NK-92 (cell line): ENCODE data around the gene TMEM117.

Experiments used
- DNase-seq: peaks from one replicate; lab custom pipeline; 2025; ENCODE audit not compliant: unreplicated experiment; lab: John Stamatoyannopoulos, UW

TMEM117 gene

DNA sequence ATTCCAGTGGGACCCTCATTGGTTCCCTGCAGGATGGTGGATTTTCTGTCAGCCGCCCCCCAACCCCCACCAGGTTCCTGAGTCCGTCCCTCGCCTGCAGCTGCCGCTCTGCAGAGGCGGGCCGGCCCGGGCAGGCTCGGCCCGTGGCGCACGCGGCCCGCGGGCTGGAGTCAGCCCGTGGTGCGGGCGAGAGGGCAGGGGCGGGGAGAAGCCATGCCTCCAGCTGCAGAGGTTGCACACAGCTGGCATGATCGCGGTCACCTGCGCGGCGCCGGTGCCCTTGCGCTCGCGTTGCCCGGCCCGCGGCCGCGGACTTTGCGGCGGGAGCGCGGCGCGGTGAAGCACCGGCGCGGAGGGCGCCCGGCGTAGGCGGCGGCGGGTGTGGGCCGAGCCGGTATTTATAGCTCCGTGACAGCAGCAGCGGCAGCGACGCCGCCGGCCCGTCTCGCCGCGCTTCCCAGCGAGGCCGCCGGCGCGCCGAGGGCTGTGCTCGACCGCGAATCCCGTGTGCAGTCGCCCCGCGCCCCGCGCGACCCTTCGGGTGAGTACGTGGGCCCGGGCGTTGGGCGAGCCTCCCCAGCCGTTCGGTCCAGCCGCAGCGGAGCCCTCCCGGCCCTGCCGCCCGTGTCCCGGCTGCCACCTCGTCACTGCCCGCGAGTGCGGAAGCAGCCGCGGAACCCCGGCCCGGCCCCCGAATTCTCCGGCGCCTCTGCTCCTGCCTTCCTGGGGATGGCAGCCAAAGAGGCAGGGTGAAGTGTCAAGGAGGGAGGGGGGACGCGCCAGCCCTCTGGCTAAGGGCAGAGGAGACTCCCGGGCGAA lies at the start of gene TMEM117:
Gene TMEM117 (plus strand): TSS at position 426 of the 819 bp plus-strand sequence.
- no peak for DNase-seq

GRCh38 chr12:43786899-43787693 lies 48.8 kb upstream of the TMEM117 start:
- no peak for DNase-seq

GRCh38 chr12:43789941-43790340 lies 45.9 kb upstream of the TMEM117 start:
- no peak for DNase-seq

GRCh38 chr12:43795716-43796280 lies 40.1 kb upstream of the TMEM117 start:
- no peak for DNase-seq

- DNase-seq = no peak
These were observed 38.2 kb upstream of the TMEM117 start for GRCh38 chr12:43797561-43798217.

- DNase-seq = no peak
These were observed 30.6 kb upstream of the TMEM117 start for GRCh38 chr12:43805149-43805859.

DNA sequence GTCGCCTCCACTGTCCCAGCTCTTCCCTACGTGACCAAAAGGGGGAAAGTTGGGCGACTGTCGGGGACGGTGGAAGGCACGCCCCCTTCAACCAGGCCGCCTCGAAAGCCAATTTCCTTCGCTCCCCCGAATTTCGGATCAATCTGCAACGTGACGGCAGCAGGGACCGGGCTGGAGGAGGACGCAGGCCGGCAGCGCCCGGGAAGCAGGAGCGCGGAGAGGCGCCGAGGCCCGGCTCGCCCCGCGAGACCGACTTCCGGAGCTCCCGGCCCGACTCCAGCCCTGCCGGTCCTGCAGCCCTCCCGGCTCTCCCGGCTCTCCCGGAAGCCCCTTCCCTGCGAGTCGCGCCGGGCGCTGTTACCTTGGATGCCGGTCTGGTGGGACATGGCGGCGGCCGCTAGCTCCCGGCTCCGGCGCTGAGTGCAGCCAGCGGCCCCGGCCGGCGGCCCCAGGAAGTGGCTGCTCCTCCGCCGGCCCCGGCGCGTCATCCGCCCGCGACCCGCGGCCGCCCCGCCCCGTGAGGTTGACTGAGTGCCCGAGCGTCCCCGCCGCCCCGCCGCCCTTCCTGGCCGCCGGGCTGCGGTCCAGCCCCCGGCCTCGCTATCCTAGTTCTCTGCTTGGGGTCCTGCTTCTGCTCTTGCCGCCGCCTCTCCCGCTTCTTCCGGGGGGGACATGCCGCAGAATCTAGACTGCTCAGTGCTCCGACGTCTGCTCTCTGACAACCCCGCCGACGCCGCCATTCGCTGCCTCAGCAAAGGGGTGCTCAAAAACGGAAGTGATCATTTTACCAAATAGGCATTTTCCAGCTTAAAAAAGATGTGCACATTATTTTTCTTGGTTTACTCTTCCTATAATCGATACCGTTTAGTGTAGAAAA lies 29.8 kb upstream of the TMEM117 start, which contains the start of gene TWF1:
Gene TWF1 (minus strand): TSS at position 458 of the 877 bp plus-strand sequence. CDS start 72 bp downstream, at position 386.
- no peak for DNase-seq

DNA sequence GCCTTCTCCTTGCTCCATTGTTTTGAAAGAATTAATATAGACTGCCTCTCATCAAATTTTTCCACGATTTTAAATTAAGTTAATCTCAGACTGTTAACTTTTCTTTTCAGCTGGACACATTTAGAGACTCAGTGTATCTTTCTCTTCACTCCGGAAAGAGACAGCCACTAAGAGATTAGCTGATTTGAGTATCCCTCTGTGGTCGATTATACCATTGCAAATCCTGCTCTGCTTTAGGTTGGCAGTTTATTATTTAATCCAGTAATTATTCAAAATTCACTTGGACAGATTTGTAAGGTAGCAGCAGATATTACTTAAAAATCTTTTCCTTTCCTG lies 29.2 kb upstream of the TMEM117 start:
- DNase-seq = no peak

- no peak for DNase-seq
These were observed 28.5 kb upstream of the TMEM117 start for GRCh38 chr12:43807386-43807785.

- no peak for DNase-seq
These were observed 23.8 kb upstream of the TMEM117 start for GRCh38 chr12:43812057-43812456.

DNA sequence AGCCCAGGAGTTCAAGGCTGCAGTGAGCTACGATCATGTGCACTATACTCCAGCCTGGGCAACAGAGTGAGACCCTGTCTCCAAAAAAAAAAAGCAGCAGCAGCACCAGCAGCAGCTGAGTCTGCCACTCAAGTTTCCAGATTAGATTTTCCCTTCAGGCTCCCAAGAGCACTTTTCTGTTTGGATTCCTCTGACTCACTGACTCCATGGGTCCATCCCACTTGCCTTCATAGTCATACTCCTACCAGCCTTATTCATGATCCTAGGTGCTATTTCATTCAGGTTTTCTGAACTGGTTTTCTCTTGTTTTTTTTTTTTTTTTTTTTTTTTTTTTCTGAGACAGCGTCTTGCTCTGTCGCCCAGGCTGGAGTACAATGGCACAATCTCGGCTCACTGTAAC lies 23.0 kb upstream of the TMEM117 start:
- no peak for DNase-seq

DNA sequence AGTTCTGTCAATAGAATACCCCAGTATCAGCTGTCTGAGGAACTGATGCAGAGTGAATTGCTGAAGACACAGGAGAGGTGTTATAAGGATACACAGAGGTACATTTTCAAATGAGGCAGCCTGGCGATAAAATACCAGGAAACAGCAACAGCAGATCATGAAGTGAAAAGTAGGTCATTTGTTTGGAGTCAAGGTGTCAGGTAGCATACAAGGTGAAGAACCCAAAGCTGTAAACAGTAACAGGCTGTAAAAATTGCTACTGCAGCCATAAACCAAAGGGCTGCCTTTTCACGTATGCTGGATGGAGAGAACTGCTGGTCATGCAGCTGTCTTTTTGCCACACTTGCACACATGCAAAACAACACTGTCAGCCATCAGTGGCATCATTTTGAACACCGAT lies 20.5 kb upstream of the TMEM117 start:
- DNase-seq = no peak

DNA sequence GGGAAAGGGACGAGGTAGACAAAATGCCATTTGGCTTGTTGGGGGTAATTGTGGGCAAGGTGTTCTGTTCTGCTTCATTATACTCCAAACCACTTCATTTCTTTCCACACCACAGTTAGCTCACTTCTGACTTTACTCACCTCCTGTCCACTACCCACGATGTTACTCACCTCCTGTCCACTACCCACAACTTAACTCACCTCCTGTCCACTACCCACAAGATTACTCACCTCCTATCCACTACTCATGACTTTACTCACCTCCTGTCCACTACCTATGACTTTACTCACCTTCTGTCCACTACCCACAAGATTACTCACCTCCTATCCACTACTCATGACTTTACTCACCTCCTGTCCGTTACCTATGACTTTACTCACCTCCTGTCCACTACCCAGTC lies 19.7 kb upstream of the TMEM117 start:
- no peak for DNase-seq

- DNase-seq = no peak
These were observed 11.6 kb upstream of the TMEM117 start for GRCh38 chr12:43824207-43824775.

- DNase-seq = no peak
These were observed 9.2 kb upstream of the TMEM117 start for GRCh38 chr12:43826681-43827080.

DNA sequence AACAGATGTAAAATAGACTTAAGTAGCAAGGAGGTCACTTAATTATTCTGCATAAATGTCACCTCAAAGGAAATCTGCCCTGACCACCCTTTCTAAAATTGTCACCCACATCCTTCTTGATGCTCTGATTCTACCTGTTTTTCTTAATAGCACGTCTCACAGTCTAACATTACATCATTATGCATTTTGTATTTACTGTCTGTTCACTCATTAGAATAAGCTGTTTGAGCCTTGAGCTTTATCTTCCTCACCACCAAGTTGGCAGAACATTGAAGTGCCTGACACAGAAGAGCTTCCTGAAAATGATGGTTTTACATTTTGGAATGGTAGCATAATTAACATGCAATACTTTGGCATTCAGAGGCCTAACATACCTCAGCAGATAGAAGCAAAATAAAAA lies 8.8 kb upstream of the TMEM117 start:
- DNase-seq = no peak

GRCh38 chr12:43832463-43833168 lies 3.3 kb upstream of the TMEM117 start:
- no peak for DNase-seq

DNA sequence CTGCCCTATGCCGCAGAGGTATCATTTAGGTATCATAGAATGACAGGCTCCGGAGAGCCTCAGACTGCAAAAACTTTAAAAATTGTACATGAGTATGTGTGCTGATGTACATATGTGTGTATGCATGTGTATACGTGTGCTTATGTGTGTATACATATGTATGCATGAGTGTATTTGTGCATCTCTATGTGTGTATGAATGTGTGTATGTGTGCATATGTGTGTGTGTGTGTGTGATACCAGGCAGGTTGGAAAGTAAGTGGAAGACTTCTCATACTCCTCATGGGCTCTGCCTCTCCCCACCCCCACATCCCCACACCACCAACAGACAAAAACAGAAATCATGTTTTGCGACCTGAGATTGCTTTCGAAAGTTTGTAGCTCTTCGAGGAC lies 621 bp upstream of the TMEM117 start:
- no peak for DNase-seq

DNA sequence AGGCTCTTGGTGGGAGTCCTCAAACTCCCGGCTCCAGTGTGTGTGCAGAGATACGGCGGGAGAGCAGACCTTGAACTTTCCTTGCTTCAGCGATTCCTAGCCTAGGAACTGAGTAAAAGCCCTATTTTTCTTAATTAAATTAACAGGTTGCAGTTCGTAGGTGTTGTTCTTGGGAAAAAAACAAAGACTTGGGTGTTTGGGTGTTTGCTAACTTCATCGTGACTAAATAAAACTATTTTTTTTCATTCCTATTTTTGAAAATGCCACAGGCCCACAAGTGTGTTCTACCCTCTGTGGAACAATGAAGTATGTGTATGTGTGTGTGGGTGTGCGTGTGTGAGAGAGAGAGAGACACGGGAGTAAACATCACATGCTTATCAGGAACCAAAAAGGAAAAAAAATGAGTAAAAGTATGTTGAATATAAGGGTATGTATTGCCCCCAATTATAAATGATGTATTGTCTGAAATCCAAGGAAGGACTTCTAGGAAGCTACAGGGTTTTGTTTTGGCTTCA lies 651 bp downstream of the TMEM117 start:
- no peak for DNase-seq
